ENCODE data around the gene MCF2L2. TPM values are rescaled to one million over a fixed set of nuclear protein-coding genes. Genes with fewer than 3 reads are reported as not detected.

Gene MCF2L2
- total and polyA plus RNA-seq, 2 of the 13 experiments (the other 11 are each of a cell fraction or from before 2014, with no cell fraction given): not detected

DNA sequence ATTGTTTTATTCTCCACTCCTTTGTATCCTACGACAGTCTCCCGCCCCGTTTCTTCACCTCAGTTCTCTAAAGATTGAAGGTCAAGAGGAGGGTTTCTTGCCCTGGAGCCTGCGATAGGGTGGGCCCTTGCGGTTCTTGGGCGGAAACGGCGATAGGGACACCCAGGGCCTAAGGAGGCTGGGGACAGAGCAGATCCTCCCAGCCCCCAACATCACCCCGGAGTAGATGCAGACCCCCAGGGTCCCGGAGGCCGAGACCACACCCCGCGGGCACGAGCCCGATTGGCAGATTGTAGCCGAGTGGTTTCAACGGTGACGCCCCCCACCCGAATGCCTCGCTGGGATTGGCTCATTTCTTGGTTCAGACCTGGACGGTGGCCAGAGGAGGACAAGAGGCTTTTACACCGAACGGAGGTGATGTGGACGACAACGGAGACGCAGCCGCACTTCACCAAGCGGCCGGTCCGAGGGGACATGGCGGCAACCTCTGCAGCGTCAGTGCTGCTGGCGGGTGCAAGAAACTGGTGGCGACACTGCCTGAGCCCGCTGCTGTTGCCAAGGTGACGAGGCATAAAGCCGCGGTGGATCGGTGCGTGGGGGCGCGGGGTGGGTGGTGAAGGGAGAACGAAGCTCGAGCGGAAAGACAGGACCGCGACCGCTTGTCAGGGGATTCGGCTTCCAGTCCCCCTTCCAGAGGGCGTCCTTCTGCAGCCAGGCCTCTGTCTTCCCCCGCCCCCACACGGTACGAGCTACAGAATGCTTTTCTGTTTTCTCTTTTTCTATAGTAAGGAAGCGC is 19.0 kb upstream of the MCF2L2 start (continued):
- TF ChIP-seq, protein P1, sequence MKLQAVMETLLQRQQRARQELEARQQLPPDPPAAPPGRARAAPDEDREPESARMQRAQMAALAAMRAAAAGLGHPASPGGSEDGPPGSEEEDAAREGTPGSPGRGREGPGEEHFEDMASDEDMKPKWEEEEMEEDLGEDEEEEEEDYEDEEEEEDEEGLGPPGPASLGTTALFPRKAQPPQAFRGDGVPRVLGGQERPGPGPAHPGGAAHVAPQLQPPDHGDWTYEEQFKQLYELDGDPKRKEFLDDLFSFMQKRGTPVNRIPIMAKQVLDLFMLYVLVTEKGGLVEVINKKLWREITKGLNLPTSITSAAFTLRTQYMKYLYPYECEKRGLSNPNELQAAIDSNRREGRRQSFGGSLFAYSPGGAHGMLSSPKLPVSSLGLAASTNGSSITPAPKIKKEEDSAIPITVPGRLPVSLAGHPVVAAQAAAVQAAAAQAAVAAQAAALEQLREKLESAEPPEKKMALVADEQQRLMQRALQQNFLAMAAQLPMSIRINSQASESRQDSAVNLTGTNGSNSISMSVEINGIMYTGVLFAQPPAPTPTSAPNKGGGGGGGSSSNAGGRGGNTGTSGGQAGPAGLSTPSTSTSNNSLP (IDR thresholded peaks at IDR 0.05; ENCODE audit: low read depth, low read length): no peak
- TF ChIP-seq, protein P2, sequence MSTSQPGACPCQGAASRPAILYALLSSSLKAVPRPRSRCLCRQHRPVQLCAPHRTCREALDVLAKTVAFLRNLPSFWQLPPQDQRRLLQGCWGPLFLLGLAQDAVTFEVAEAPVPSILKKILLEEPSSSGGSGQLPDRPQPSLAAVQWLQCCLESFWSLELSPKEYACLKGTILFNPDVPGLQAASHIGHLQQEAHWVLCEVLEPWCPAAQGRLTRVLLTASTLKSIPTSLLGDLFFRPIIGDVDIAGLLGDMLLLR (CRISPR knock-in tag; IDR thresholded peaks at IDR 0.05): peak; percentile 75
- TF ChIP-seq WIZ (CRISPR knock-in tag; IDR thresholded peaks at IDR 0.05) (peak; percentile 72; the same call in 1 of the 2 replicates), HCFC1 (IDR thresholded peaks at IDR 0.05; ENCODE audit: low read depth, low read length) (no peak), ZNF24 (IDR thresholded peaks at IDR 0.05) (no peak), REXO4 (CRISPR knock-in tag; IDR thresholded peaks at IDR 0.05; ENCODE audit: borderline replicate concordance) (no peak), RFXANK (CRISPR knock-in tag; IDR thresholded peaks at IDR 0.05) (no peak), DNMT3B (CRISPR knock-in tag; conservative IDR thresholded peaks at IDR 0.05) (no peak), ZNF775 (CRISPR knock-in tag; IDR thresholded peaks at IDR 0.05; ENCODE audit: borderline replicate concordance) (no peak), ZNF724P (CRISPR knock-in tag; IDR thresholded peaks at IDR 0.05; ENCODE audit: borderline replicate concordance) (peak; percentile 92; the same call in 1 of the 2 replicates), SSRP1 (CRISPR knock-in tag; IDR thresholded peaks at IDR 0.05) (no peak), MIXL1 (CRISPR knock-in tag; IDR thresholded peaks at IDR 0.05) (0 out of 2 replicates have a peak, but pooled peaks have one; percentile 45)
- TF ChIP-seq, protein P3, sequence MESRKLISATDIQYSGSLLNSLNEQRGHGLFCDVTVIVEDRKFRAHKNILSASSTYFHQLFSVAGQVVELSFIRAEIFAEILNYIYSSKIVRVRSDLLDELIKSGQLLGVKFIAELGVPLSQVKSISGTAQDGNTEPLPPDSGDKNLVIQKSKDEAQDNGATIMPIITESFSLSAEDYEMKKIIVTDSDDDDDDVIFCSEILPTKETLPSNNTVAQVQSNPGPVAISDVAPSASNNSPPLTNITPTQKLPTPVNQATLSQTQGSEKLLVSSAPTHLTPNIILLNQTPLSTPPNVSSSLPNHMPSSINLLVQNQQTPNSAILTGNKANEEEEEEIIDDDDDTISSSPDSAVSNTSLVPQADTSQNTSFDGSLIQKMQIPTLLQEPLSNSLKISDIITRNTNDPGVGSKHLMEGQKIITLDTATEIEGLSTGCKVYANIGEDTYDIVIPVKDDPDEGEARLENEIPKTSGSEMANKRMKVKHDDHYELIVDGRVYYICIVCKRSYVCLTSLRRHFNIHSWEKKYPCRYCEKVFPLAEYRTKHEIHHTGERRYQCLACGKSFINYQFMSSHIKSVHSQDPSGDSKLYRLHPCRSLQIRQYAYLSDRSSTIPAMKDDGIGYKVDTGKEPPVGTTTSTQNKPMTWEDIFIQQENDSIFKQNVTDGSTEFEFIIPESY (CRISPR knock-in tag; IDR thresholded peaks at IDR 0.05): no peak
- TF ChIP-seq, protein P4, sequence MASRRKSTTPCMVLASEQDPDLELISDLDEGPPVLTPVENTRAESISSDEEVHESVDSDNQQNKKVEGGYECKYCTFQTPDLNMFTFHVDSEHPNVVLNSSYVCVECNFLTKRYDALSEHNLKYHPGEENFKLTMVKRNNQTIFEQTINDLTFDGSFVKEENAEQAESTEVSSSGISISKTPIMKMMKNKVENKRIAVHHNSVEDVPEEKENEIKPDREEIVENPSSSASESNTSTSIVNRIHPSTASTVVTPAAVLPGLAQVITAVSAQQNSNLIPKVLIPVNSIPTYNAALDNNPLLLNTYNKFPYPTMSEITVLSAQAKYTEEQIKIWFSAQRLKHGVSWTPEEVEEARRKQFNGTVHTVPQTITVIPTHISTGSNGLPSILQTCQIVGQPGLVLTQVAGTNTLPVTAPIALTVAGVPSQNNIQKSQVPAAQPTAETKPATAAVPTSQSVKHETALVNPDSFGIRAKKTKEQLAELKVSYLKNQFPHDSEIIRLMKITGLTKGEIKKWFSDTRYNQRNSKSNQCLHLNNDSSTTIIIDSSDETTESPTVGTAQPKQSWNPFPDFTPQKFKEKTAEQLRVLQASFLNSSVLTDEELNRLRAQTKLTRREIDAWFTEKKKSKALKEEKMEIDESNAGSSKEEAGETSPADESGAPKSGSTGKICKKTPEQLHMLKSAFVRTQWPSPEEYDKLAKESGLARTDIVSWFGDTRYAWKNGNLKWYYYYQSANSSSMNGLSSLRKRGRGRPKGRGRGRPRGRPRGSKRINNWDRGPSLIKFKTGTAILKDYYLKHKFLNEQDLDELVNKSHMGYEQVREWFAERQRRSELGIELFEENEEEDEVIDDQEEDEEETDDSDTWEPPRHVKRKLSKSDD (CRISPR knock-in tag; IDR thresholded peaks at IDR 0.05; ENCODE audit: low read depth): peak; percentile 92
- TF ChIP-seq, protein P5, sequence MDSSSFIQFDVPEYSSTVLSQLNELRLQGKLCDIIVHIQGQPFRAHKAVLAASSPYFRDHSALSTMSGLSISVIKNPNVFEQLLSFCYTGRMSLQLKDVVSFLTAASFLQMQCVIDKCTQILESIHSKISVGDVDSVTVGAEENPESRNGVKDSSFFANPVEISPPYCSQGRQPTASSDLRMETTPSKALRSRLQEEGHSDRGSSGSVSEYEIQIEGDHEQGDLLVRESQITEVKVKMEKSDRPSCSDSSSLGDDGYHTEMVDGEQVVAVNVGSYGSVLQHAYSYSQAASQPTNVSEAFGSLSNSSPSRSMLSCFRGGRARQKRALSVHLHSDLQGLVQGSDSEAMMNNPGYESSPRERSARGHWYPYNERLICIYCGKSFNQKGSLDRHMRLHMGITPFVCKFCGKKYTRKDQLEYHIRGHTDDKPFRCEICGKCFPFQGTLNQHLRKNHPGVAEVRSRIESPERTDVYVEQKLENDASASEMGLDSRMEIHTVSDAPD (CRISPR knock-in tag; IDR thresholded peaks at IDR 0.05): peak; percentile 82; the same call in 1 of the 2 replicates
- TF ChIP-seq, protein P6, sequence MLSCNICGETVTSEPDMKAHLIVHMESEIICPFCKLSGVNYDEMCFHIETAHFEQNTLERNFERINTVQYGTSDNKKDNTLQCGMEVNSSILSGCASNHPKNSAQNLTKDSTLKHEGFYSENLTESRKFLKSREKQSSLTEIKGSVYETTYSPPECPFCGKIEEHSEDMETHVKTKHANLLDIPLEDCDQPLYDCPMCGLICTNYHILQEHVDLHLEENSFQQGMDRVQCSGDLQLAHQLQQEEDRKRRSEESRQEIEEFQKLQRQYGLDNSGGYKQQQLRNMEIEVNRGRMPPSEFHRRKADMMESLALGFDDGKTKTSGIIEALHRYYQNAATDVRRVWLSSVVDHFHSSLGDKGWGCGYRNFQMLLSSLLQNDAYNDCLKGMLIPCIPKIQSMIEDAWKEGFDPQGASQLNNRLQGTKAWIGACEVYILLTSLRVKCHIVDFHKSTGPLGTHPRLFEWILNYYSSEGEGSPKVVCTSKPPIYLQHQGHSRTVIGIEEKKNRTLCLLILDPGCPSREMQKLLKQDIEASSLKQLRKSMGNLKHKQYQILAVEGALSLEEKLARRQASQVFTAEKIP (CRISPR knock-in tag; IDR thresholded peaks at IDR 0.05; ENCODE audit: borderline replicate concordance): no peak

Measured in HepG2 (cell line).